ENCODE results near the gene ST3GAL3.

- TF ChIP-seq CTCF (optimal IDR thresholded peaks at IDR 0.05 in 1 of 3, IDR thresholded peaks at IDR 0.05 in 1 of 3, conservative IDR thresholded peaks at IDR 0.05 in 1 of 3; ENCODE audit: extremely low read depth in 1 of 3, insufficient read depth in 2 of 3, low read length in 3 of 3), result no peak
- TF ChIP-seq EZH2 (IDR thresholded peaks at IDR 0.05; ENCODE audit: low read length), result no peak
Measured at GRCh38 chr1:43809097-43809673, 101.8 kb downstream of the ST3GAL3 start.

Data from keratinocyte (primary cell).